Measurements from ENCODE around the gene BATF3.

GRCh38 chr1:212641956-212642355, 57.7 kb downstream of the BATF3 start:
- TF ChIP-seq CTCF (conservative IDR thresholded peaks at IDR 0.05) (no peak), EZH2 (IDR thresholded peaks at IDR 0.05; ENCODE audit: low read depth) (no peak)
